HL-60/S4 (cell line): ENCODE results near the gene PACSIN2.

Experiments used
- in situ Hi-C: fragments of 300-500 bp; cut with MboI; formaldehyde crosslinking; loops from 2 replicates; pipeline ENCODE4 v1.14.3; 2022; ENCODE audit warnings: low sequenced_read_pairs

The PACSIN2 gene

DNA sequence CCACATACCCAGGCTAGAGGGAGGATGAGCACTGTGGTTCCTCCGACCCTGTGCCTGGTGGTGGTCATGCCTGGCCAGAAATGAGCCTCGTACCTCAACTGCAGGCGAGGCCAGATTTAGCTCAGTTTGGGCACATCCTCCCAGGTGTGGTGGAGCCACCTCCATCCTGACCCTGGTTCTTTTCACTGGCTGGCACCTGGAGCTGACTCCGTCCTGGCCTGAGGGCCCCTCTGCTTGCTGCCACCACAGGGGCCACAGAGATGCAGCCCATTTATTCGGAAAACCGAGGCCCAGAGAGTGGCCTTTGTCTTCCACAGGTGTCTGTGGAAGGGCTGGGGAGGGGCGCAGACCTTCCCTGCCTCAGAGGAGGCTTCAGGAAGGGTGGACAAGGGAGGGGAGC lies 148.8 kb downstream of the PACSIN2 start:
- in situ Hi-C loops: no loop called here

DNA sequence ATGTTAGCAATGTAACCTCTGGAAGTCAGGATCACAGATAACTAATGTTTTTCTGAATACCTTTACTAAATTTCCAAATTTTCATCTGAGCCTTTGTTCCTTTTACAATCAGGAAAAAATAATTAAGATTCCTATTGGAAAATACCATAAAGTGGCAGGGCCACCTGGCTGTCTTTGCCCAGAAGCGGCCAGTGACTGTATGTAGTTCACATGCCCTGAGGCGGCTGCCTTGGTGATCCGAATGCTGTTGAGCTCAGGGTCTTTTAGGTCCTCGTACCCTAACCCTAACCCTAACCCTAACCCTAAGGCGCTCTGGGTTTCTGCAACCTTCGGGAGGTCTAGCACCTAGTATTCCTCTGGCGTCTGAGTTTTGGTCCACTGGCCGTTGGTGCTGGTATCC lies 149.4 kb downstream of the PACSIN2 start:
- in situ Hi-C loops: no loop called here

DNA sequence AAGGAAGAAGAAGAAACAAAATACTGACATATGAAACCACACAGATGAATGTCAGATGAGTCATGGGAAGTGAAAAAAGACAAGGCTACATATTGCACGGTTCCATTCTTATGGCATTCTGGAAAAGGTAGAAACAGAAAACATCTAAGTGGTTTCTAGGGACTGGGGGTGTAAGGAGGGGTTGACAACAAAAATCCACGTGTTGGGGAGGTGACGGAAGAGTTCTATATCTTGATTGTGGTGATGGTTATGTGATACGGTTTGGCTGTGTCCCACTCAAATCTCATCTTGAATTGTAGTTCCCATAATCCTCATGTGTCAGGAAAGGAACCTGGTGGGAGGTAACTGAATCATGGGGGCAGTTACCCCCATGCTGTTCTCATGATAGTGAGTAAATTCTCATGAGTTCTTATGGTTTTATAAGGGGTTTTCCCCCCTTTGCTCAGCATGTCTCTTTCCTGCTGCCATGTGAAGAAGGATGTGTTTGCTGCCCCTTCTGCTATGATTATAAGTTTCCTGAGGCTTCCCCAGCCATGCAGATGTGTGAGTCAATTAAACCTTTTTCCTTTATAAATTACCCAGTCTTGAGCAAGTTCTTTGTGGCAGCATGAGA lies 151.5 kb downstream of the PACSIN2 start:
- in situ Hi-C loops: no loop called here

DNA sequence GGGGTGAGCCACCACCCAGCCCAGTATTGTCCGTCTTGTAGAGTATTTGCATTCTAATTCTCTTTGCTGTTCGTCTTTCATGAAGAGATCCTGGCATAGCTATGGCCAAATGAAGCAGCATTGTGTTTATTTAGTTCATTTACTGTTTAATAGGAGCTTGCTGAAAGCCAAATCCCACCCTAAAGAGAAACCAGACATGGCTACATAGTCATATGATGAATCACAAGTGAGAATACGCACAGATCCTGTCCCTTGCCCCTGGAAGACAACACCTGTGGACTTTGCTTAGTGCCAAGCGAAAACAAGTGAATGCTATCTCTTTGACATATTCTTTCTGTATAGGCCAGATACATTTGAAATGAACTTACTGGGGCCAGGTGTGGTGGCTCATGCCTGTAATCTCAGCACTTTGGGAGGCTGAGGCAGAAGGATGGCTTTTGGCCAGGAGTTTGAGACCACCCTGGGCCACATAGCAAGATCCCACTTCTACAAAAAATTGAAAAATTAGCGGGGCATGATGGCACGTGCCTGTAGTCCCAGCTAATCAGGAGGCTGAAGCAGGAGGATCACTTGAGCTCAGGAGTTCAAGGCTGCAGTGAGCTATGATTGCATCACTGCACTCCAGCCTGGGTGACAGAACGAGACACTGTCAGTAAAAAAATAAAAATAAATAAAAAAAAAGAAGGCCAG lies 152.8 kb downstream of the PACSIN2 start:
- in situ Hi-C loops: no loop called here

DNA sequence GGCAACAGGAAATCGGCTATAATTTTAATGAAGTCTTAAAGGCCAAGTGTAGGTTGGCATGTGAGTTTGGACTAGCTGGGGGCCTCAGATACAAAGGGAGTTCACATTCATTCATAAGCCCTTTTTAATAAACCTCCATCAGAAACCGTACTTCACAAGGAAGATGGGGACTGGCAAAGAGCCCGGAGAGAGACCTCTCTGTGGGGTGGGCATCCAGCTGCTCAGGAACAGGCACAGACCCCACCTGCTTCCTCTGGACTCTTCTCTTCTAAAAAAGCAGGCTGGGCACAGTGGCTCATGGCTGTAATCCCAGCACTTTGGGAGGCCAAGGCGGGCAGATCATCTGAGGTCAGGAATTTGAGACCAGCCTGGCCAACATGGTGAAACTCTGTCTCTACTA lies 154.0 kb downstream of the PACSIN2 start:
- in situ Hi-C loops: no loop called here

DNA sequence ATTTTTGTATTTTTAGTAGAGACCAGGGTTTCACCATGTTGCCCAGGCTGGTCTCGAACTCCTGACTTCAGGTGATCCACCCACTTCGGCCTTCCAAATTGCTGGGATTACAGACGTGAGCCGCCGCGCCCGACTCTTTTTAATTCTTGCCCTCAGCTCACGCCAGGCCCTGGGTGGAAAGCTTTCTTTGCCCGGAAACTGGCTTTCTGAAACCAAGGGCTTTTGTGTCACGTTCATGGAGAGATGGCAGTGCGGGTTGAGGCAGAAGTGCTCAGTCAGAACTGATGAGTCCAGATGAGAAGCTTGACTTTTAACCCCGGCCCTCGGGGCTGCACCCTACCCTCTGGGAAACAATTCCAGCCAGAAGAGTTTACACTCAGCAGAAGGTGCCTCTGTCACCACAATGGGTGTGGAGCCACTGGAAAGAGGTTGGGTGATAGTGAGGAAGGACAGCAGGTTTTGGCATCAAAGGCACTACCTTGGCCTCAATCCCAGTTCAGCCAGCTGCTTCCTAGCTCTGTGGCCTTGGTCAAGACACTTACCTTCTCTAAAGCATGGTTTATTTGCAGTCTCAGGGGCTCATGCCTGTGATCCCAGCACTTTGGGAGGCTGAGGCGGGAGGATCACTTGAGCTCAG lies 157.0 kb downstream of the PACSIN2 start:
- in situ Hi-C loops: no loop called here

DNA sequence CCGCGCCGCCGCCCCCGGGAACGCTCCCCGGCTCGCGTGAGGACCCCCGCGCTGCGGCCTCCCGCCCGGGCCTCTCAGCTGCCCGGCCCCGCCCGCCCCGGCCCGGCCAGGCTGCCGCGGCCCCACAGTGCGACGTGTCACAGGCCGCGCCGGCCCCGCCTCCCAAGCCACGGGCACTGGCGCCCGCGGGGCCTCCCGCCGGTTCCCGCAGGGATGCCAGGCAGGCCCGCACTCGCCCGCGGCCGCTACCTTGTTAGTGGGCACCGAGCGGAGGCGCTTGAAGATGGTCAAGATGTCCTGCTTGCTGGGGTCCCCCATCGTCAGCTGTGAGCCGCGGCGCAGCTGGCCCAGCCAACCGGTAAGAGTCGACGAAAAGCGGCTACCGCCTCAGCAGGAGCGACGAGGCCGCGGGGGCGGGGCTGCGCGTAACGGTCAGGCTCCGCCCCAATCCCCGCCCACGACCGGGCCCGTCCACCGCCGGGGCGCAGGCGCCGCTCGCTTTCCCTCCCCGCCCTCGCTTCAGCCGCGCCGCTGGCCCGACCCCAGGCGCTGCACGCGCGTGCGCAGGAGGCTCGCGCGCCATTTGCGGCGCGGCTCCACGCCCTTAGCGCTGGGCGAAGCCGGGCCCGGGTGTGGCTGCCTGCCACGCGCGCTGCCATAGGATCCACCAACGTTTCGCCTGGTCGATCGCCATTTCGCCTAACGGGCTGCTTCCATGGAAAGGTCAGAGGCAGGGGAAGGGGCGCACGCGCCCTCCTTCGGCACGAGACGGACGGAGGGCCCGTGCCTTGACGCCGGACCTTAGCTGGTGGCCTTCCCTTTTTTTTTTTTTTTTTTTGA lies 157.9 kb downstream of the PACSIN2 start, which contains the start of gene ARFGAP3:
Gene ARFGAP3, minus strand, starts transcription at position 409 of the 840 bp plus-strand sequence. Its CDS starts 91 bp downstream, at position 318.
- in situ Hi-C loops: no loop called here

DNA sequence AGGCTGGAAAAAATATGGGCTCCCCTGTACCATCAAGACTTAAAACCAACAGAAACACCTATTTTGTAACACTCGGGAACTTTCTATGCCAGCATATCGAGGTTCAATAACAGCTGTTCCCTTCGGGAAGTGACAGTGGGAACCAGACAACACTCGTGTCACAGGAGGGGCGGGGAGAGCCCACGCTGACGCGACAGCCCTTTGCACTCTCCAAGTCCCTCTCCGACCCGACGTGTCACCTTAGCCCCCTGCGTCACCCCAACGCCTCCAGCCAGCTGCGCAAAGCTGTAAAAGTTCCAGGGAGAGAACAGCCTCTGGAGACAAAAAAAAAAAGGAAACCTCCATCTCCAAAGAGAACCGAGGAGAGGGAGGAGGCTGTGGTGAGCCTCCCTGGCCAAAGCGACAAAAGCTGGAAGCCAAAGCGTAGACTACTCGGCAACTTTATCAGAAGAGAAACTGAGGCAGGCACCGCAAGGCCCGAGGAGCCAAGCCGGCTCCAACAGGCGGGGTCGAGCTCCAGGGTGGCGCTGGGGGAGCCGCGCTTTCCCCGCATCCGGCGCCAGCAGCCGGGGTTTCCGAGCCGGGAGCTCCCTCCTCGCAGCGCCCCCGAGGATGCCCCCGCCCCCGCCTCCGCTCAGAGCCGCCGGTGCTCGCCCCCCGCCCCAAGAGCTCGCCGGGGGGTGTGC lies 158.6 kb downstream of the PACSIN2 start:
- in situ Hi-C loops: no loop called here

DNA sequence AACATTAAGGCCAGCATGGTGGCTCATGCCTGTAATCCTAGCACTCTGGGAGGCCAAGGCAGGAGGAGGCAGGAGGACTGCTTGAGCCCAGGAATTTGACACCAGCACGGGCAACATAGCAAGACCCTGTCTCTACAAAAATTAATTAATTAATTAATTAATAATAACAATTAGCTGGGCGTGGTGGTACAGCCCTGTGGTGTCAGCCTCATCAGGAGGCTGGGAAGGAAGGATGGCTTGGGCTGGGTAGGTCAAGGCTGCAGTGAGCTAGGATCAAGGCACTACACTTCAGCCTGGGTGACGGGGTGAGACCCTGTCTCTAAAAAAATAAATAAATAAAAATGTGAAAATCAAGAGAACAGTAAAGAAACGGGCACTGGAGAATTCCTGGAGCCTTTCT lies 159.2 kb downstream of the PACSIN2 start:
- in situ Hi-C loops: no loop called here

DNA sequence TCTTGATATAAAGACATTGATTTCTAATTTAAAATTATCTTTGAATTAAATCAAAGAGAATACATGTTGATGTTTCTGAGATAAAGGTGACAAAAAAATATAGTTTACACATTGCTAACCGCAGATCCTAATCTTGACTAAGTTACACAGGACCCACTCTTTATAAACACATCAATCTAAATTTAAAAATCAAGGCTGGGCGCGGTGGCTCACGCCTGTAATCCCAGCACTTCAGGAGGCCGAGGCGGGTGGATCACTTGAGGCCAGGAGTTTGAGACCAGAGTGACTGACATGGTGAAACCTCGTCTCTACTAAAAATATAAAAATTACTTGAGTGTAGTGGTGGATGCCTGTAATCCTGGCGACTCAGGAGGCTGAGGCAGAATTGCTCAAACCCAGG lies 159.7 kb downstream of the PACSIN2 start:
- in situ Hi-C loops: no loop called here

DNA sequence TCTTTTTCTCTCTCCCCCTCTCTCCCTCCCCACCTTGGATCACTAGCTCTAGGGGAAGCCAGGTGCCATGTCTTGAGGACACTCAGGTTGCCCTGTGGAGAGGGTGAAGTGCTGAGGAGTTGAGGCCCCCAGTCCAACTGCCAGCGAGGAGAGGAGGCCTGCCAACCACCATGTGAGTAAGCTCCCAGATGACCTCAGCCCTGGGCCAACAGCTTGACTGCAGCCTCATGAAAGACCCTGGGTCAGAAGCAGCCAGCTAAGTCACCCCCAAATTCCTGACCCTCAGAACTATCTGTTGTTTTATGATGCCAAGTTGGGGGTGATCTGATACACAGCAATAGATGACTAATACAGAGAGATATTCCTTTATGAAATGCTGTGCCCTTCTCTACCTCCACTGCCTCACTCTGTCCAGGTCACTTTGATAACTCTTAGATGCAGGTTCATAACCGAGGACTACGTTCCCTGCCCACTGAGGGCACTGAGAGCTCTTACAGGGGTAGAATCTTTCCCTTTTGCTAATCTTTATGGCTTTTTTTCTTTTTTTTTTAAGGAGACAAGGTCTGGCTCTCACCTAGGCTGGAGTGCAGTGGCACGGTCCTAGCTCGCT lies 165.9 kb downstream of the PACSIN2 start:
- in situ Hi-C loops: no loop called here

DNA sequence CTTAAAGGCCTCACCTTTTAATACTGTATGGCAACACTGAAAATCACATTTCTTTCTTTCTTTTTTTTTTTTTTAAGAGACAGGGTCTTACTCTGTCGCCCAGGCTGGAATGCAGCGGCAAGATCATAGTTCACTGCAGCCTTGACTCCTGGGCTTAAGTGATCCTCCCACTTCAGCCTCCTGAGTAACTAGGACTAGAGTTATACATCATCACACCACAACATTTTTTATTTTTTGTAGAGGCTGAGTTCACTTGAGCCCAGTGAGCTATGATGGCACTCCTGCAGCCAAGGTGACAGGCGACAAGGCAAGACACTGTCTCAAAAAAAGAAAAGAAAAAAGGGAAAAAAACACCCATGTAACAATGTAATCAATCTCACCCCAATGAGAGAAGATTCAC lies 167.8 kb downstream of the PACSIN2 start:
- in situ Hi-C loops: no loop called here

DNA sequence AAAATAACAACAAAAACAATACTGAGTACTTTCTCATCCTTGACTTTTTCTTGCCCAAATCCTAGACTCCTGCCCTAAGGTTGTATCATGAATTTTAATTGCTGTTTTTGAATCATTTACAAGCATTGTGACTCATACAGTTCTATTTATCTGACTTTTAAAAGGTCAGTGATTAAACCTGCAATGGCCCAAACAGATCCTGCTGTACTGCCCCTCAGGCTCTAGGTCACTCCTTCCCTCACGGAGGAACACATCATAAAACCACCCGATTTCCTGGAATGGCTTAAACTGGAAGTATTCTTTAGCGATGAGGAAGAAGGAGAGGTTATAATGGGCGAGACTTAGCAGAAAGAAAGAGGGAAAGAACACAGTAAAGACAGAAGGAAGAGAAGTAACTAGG lies 170.2 kb downstream of the PACSIN2 start:
- in situ Hi-C loops: no loop called here

DNA sequence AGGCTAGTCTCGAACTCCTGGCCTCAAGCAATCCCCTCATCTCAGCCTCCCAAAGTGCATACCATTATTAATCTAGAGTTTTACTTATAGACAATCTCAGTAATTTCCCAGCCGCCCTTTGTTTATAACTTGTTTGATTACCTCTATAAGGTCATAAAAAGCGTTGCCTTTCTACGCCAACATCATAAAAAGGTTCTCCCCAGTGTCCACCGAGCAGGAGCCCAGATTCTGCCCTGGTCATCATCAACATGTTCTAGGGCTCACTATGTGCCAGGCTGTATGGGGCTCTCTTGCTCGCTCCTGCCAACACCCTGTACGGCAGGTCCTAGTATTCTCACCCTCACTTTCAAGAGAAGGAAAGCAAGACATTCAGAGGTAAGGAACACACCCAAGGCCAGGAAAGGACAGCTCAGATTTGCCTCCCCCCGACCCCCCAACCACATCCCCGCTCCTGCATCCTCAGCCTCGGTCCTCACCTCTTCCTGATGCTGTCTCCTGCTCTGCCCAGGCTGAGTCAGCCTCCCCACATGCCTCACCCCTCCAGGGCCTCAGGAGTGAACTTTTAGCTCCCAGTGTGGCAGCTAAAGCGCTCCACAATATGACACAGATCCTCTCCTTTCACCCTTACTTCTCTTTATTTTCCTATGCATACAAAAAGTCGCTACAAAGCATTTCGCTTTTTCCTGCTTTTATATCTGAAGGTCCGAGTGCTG lies 172.1 kb downstream of the PACSIN2 start:
- in situ Hi-C loops: no loop called here

DNA sequence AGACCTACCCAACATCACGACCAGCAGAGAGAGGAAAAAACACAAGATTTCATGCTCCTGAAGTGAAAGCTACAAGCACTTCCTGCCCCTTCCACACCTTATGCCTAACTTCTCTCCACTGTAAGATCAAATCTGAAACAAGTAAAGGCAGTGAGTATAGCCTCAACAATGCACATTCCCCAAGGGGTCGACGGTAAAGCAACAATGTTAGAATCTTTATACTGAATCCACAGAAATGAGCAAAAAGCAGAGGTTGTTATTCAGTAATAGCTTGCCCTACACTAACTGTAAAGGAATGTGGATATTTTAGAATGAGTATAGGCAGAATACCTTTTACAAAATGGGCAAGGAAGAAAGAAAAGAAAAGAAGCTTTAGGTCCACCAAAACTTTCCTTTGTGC lies 173.5 kb downstream of the PACSIN2 start:
- in situ Hi-C loops: no loop called here

DNA sequence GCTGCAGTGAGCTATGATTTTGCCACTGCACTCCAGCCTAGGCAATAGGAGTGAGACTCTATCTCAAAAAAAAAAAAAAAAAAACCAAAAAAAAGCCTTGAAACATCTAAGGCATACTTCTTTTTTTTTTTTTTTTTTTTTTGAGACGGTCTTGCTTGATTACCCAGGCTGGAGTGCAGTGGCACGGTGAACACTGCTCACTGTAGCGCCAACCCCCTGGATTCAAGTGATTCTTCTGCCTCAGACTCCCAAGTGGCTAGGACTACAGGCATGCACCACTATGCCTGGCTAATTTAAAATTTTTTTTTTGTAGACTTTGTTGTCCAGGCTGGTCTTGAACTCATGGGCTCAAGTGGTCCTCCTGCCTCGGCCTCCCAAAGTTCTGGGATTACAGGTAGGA lies 177.4 kb downstream of the PACSIN2 start:
- in situ Hi-C loops: no loop called here

DNA sequence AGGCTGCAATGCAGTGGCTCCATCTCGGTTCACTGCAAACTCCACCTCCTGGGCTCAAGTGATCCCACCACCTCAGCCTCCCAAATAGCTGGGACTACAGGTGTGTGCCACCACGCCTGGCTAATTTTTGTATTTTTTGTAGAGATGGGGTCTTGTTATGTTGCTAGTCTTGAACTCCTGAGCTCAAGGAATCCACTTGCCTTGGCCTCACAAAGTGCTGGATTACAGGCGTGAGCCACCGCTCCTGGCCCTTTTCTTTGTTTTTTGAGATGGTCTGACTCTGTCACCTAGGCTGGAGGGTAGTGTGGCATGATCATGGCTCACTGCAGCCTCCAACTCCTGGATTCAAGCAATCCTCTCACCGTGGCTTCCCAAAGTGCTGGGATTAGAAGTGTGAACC lies 178.9 kb downstream of the PACSIN2 start:
- in situ Hi-C loops: no loop called here

DNA sequence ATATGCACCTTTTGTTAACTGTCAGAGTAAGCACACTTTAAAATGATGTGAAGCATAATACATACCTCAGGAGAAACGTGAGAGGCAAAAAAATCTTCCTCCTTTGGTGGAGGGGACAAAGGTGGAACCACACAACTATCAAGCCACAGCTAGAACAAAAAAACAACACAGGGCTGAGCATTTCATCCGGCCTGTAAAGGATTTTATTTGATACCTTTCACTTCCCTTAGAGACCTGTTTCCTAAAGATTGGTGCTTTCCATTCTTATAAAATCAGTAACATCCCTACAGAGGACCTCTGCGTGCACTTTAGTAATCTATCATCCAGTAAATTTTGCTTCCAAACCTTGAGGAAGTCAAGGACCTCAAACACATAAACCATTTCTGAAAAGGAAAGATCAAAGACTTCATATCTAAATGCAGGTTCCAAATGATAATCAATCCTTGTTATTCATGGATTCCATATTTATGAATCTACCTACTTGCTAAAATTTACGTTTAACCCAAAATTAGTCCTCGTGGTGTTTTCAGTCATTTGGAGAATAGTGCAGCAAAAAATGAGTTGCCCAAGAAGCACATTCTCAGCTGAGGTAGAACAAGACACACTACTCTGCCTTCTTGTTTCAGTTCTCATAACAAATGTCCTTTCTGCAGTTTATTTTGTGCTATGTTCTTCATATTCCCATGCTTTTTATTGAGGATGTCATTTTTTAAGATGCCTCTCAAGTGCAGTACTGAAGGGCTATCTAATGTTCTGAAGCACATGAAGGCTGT lies 180.6 kb downstream of the PACSIN2 start:
- in situ Hi-C loops: no loop called here

DNA sequence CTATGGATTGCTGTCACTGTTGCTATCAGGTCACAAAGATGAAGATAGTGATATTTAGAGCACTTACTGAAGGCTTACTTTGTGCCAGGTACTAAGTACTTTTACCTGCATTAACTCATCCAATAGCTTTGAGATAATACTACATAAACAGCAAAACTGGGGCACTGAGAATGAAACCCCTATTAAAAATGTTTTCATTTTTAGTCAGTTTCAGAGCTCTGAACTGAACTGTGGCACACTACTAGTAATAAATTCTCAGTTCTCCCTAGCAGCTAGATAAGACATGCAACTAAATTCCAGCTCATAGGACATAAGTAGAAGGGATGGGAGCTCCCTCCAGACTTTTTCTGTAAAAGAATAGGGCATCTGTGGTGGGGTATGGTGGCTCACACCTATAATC lies 181.8 kb downstream of the PACSIN2 start:
- in situ Hi-C loops: no loop called here
